Central memory CD4-positive, alpha-beta T cell (primary cell): Measurements from ENCODE around the gene PPP1R10.

Experiments used
- DNase-seq: peaks from one replicate; pipeline ENCODE4 v3.0.0; 2022

Gene PPP1R10

GRCh38 chr6:30618270-30618797 is 1.3 kb upstream of the PPP1R10 start:
- no peak for DNase-seq

- DNase-seq: peak; percentile 99
These were observed 674 bp upstream of the PPP1R10 start, which contains the start of gene MRPS18B for GRCh38 chr6:30617565-30618269. MRPS18B (plus strand) TSS chr6:30617840; CDS start chr6:30617866, 26 bp downstream.

- peak; percentile 67 for DNase-seq
These were observed 859 bp downstream of the PPP1R10 start for GRCh38 chr6:30615958-30616810.

GRCh38 chr6:30615219-30615957 is 1.7 kb downstream of the PPP1R10 start:
- DNase-seq: peak; percentile 52

GRCh38 chr6:30614843-30615218 is 2.2 kb downstream of the PPP1R10 start:
- peak; percentile 93 for DNase-seq

- no peak for DNase-seq
These were observed 2.8 kb downstream of the PPP1R10 start for GRCh38 chr6:30614044-30614842.

GRCh38 chr6:30613251-30614043 is 3.6 kb downstream of the PPP1R10 start:
- no peak for DNase-seq

GRCh38 chr6:30612687-30613248 is 4.3 kb downstream of the PPP1R10 start:
- no peak for DNase-seq

GRCh38 chr6:30612213-30612612 is 4.8 kb downstream of the PPP1R10 start:
- no peak for DNase-seq

GRCh38 chr6:30611856-30612194 is 5.2 kb downstream of the PPP1R10 start:
- DNase-seq: no peak

- DNase-seq: no peak
These were observed 5.7 kb downstream of the PPP1R10 start for GRCh38 chr6:30611150-30611855.

GRCh38 chr6:30610065-30610464 is 7.0 kb downstream of the PPP1R10 start:
- no peak for DNase-seq

GRCh38 chr6:30603961-30604360 is 13.1 kb downstream of the PPP1R10 start:
- DNase-seq: no peak

- no peak for DNase-seq
These were observed 15.0 kb downstream of the PPP1R10 start for GRCh38 chr6:30601815-30602641.

- no peak for DNase-seq
These were observed 15.6 kb downstream of the PPP1R10 start for GRCh38 chr6:30601436-30601814.

- DNase-seq: no peak
These were observed 16.5 kb downstream of the PPP1R10 start for GRCh38 chr6:30600451-30600961.

- no peak for DNase-seq
These were observed 17.3 kb downstream of the PPP1R10 start for GRCh38 chr6:30599625-30600324.

GRCh38 chr6:30598912-30599624 is 18.0 kb downstream of the PPP1R10 start:
- DNase-seq: no peak
